HEK293 (cell line): ENCODE measurements around the gene AK9.

ENCODE experiments used
- CTCF ChIP-seq: fragments of 450-650 bp; formaldehyde crosslinking; IDR thresholded peaks from 2 replicates; pipeline ENCODE4 v1.5.1; 2016; ENCODE audit warnings: missing biosample characterization, missing genetic modification characterization
- OVOL3 ChIP-seq: fragments of 450-650 bp; formaldehyde crosslinking; IDR thresholded peaks from 2 replicates; pipeline ENCODE4 v1.5.1; 2016; ENCODE audit warnings: missing biosample characterization, missing genetic modification characterization
- REST ChIP-seq: fragments of 450-650 bp; formaldehyde crosslinking; IDR thresholded peaks from 2 replicates; pipeline ENCODE4 v1.5.1; 2016; ENCODE audit warnings: missing biosample characterization, missing genetic modification characterization
- YY1 ChIP-seq: fragments of 450-650 bp; formaldehyde crosslinking; IDR thresholded peaks from 2 replicates; pipeline ENCODE4 v1.5.1; 2018; ENCODE audit warnings: missing biosample characterization, missing genetic modification characterization
- ZIC2 ChIP-seq: fragments of 450-650 bp; formaldehyde crosslinking; IDR thresholded peaks from 2 replicates; pipeline ENCODE4 v1.5.1; 2016; ENCODE audit warnings: missing biosample characterization, missing genetic modification characterization
- ZNF121 ChIP-seq: fragments of 450-650 bp; formaldehyde crosslinking; IDR thresholded peaks from 2 replicates; pipeline ENCODE4 v1.5.1; 2016; ENCODE audit warnings: missing biosample characterization, missing genetic modification characterization
- ZNF138 ChIP-seq: fragments of 450-650 bp; formaldehyde crosslinking; IDR thresholded peaks from 2 replicates; pipeline ENCODE4 v1.5.1; 2016; ENCODE audit warnings: missing biosample characterization, missing genetic modification characterization, borderline replicate concordance
- ZNF146 ChIP-seq: fragments of 450-650 bp; formaldehyde crosslinking; IDR thresholded peaks from 2 replicates; pipeline ENCODE4 v1.5.1; 2016; ENCODE audit warnings: missing biosample characterization, missing genetic modification characterization
- ZNF221 ChIP-seq: fragments of 450-650 bp; formaldehyde crosslinking; IDR thresholded peaks from 2 replicates; pipeline ENCODE4 v1.5.1; 2017; ENCODE audit warnings: missing biosample characterization, missing genetic modification characterization, borderline replicate concordance
- ZNF274 ChIP-seq, 2 experiments: fragments of 200-500 bp in 1 of 2; fragments of 450-650 bp in 1 of 2; sonication (Bioruptor generic) in 1 of 2; formaldehyde crosslinking in 1 of 2; IDR thresholded peaks; 2 replicates each; pipeline versions ENCODE4 v1.5.1 to v1.6.1; 2014 to 2016; ENCODE audit warnings: borderline replicate concordance in 1 of 2, inconsistent platforms in 1 of 2, low read length in 1 of 2, missing biosample characterization in 1 of 2, missing genetic modification characterization in 1 of 2
- ZNF423 ChIP-seq: fragments of 450-650 bp; formaldehyde crosslinking; IDR thresholded peaks from 2 replicates; pipeline ENCODE4 v1.5.1; 2016; ENCODE audit warnings: missing biosample characterization, missing genetic modification characterization
- ZNF558 ChIP-seq: fragments of 450-650 bp; formaldehyde crosslinking; IDR thresholded peaks from 2 replicates; pipeline ENCODE4 v1.5.1; 2016; ENCODE audit warnings: missing biosample characterization, missing genetic modification characterization
- ZNF561 ChIP-seq: fragments of 450-650 bp; IDR thresholded peaks from 2 replicates; pipeline ENCODE4 v1.5.1; 2018; ENCODE audit warnings: missing biosample characterization, missing genetic modification characterization, borderline replicate concordance
- ZSCAN4 ChIP-seq: fragments of 450-650 bp; formaldehyde crosslinking; IDR thresholded peaks from 2 replicates; pipeline ENCODE4 v1.5.1; 2017; ENCODE audit warnings: missing biosample characterization, missing genetic modification characterization

- no peak for TF ChIP-seq ZNF423
- TF ChIP-seq REST (tag by site-specific recombination), result no peak
- no peak for TF ChIP-seq ZNF121
- no peak for TF ChIP-seq CTCF (tag by site-specific recombination)
- no peak for TF ChIP-seq ZIC2 (tag by site-specific recombination)
- no peak for TF ChIP-seq ZNF274 (IDR thresholded peaks at IDR 0.05; ENCODE audit: low read length)
- TF ChIP-seq ZNF274 (tag by site-specific recombination; IDR thresholded peaks at IDR 0.05; ENCODE audit: borderline replicate concordance), result no peak
- no peak for TF ChIP-seq ZNF138 (tag by site-specific recombination)
- no peak for TF ChIP-seq OVOL3 (tag by site-specific recombination)
- TF ChIP-seq YY1, result no peak
- TF ChIP-seq ZNF558, result no peak
- TF ChIP-seq ZNF221 (tag by site-specific recombination), result no peak
- no peak for TF ChIP-seq ZNF561 (tag by site-specific recombination)
- TF ChIP-seq ZNF146, result no peak
- TF ChIP-seq ZSCAN4 (tag by site-specific recombination), result no peak
These were observed 204.9 kb downstream of the AK9 start for GRCh38 chr6:109486068-109486467.
